ENCODE results near the gene CD180.

The CD180 gene

GRCh38 chr5:67163863-67164595, 32.6 kb downstream of the CD180 start:
- Histone ChIP-seq H3K9me3 (ENCODE audit: control insufficient read depth, low read length) (no peaks in the 10 kb centered on the region), H3K27me3 (ENCODE audit: control insufficient read depth, insufficient read depth, low read length, poor library complexity, severe bottlenecking) (no peaks in the 10 kb centered on the region), H3K27ac (ENCODE audit: insufficient read depth, low read depth, low read length, poor library complexity, severe bottlenecking) (no peak overlapping the region), H3K4me3 (ENCODE audit: insufficient read depth, low read depth, low read length) (no peak overlapping the region), H3K4me1 (ENCODE audit: control insufficient read depth, insufficient read depth, low read length) (no peaks in the 10 kb centered on the region), H3K36me3 (ENCODE audit: control insufficient read depth, insufficient read depth, low read length) (no peaks in the 10 kb centered on the region)
- 92 to 93% methylated on average over 33 of the region's 33 CpGs for whole genome bisulfite sequencing, 2 experiments

DNA sequence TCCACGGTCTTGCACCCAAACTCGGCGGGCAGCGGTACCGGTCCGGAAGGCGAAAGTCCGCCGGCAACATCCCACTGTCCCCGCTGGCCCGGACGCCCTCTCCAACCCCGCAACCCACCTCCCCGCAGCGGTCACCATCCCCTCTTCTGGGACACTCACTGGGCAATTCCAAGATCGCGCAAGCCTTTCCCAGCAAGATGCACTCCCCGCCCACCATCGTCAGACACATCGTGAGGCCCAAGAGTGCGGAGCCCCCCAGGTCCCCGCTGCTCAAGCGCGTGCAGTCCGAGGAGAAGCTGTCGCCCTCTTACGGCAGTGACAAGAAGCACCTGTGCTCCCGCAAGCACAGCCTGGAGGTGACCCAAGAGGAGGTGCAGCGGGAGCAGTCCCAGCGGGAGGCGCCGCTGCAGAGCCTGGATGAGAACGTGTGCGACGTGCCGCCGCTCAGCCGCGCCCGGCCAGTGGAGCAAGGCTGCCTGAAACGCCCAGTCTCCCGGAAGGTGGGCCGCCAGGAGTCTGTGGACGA, 33.3 kb downstream of the CD180 start:
- Histone ChIP-seq H3K9me3 (ENCODE audit: control insufficient read depth, low read length) (no peaks in the 10 kb centered on the region), H3K27me3 (ENCODE audit: control insufficient read depth, insufficient read depth, low read length, poor library complexity, severe bottlenecking) (no peaks in the 10 kb centered on the region), H3K36me3 (ENCODE audit: control insufficient read depth, insufficient read depth, low read length) (no peaks in the 10 kb centered on the region), H3K4me1 (ENCODE audit: control insufficient read depth, insufficient read depth, low read length) (no peaks in the 10 kb centered on the region), H3K27ac (ENCODE audit: insufficient read depth, low read depth, low read length, poor library complexity, severe bottlenecking) (no peak overlapping the region), H3K4me3 (ENCODE audit: insufficient read depth, low read depth, low read length) (no peak overlapping the region)
- 95% methylated on average over 44 of the region's 44 CpGs for WGBS, 2 experiments

- 96 to 97% methylated on average over 5 of the region's 5 CpGs for WGBS, 2 experiments
- Histone ChIP-seq H3K9me3 (ENCODE audit: control insufficient read depth, low read length) (no peaks in the 10 kb centered on the region), H3K27ac (ENCODE audit: insufficient read depth, low read depth, low read length, poor library complexity, severe bottlenecking) (no peak overlapping the region), H3K4me3 (ENCODE audit: insufficient read depth, low read depth, low read length) (no peak overlapping the region), H3K4me1 (ENCODE audit: control insufficient read depth, insufficient read depth, low read length) (no peaks in the 10 kb centered on the region), H3K27me3 (ENCODE audit: control insufficient read depth, insufficient read depth, low read length, poor library complexity, severe bottlenecking) (no peaks in the 10 kb centered on the region), H3K36me3 (ENCODE audit: control insufficient read depth, insufficient read depth, low read length) (no peaks in the 10 kb centered on the region)
Measured at GRCh38 chr5:67161767-67162166, 34.8 kb downstream of the CD180 start.

GRCh38 chr5:67160985-67161384, 35.6 kb downstream of the CD180 start:
- H3K36me3 ChIP-seq (ENCODE audit: control insufficient read depth, insufficient read depth, low read length) = no peaks in the 10 kb centered on the region
- no peak overlapping the region for H3K27ac ChIP-seq (ENCODE audit: insufficient read depth, low read depth, low read length, poor library complexity, severe bottlenecking)
- no peaks in the 10 kb centered on the region for H3K9me3 ChIP-seq (ENCODE audit: control insufficient read depth, low read length)
- H3K4me1 ChIP-seq (ENCODE audit: control insufficient read depth, insufficient read depth, low read length) = no peaks in the 10 kb centered on the region
- no peak overlapping the region for H3K4me3 ChIP-seq (ENCODE audit: insufficient read depth, low read depth, low read length)
- 90 to 97% methylated on average over 3 of the region's 3 CpGs for WGBS, 2 experiments
- H3K27me3 ChIP-seq (ENCODE audit: control insufficient read depth, insufficient read depth, low read length, poor library complexity, severe bottlenecking) = no peaks in the 10 kb centered on the region

DNA sequence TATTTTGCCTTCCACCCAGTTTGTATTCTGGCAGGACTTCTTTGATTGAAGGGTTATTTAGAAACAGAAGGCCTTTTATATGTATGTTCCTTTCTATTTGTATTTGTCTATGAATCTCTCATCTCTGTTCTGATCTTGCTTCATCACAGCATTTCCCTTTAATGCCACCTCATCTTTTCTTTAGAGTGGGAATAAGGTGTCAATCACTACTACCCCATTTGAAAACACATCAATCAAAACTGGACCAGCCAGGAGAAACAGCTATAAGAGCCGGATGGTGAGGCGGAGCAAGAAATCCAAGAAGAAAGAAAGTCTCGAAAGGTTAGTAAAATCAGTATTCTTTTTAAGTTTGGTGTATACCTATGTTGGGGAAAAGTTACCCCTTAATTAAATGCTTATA, 36.3 kb downstream of the CD180 start:
- no peaks in the 10 kb centered on the region for H3K4me1 ChIP-seq (ENCODE audit: control insufficient read depth, insufficient read depth, low read length)
- H3K36me3 ChIP-seq (ENCODE audit: control insufficient read depth, insufficient read depth, low read length) = no peaks in the 10 kb centered on the region
- H3K4me3 ChIP-seq (ENCODE audit: insufficient read depth, low read depth, low read length) = no peak overlapping the region
- 90 to 92% methylated on average over 3 of the region's 3 CpGs for WGBS, 2 experiments
- H3K9me3 ChIP-seq (ENCODE audit: control insufficient read depth, low read length) = no peaks in the 10 kb centered on the region
- no peak overlapping the region for H3K27ac ChIP-seq (ENCODE audit: insufficient read depth, low read depth, low read length, poor library complexity, severe bottlenecking)
- H3K27me3 ChIP-seq (ENCODE audit: control insufficient read depth, insufficient read depth, low read length, poor library complexity, severe bottlenecking) = no peaks in the 10 kb centered on the region

DNA sequence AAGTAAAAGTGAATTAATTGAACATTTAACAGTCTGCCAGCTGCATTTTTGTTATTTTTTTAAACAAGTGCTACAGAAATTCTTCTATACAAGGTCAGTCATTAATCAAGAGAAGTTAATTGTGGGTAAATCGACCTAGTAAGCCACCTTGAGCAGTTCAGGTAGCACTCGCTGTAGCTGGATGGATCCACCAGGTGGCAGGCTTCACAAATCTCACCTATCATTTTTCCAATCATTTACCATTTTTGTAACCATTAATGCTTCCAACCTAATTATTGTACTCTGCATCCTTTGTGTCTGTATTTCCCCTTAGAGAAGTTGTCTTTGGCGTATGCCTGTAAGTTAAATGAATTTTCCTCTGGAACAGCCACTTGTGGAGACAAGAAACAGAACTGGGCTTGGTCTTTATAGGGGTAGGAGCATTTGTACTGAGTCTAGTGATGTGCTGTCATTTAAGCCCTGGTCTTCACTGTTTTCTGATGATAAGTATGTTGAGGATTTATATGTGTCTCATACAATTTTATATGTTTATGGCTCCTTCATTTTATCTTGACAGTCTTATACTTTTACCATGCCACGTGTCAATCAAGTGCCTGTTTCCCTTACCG, 39.5 kb downstream of the CD180 start:
- no peaks in the 10 kb centered on the region for H3K27me3 ChIP-seq (ENCODE audit: control insufficient read depth, insufficient read depth, low read length, poor library complexity, severe bottlenecking)
- H3K36me3 ChIP-seq (ENCODE audit: control insufficient read depth, insufficient read depth, low read length) = no peaks in the 10 kb centered on the region
- no peaks in the 10 kb centered on the region for H3K9me3 ChIP-seq (ENCODE audit: control insufficient read depth, low read length)
- no peak overlapping the region for H3K27ac ChIP-seq (ENCODE audit: insufficient read depth, low read depth, low read length, poor library complexity, severe bottlenecking)
- WGBS, 2 experiments = 69 to 70% methylated on average over 5 of the region's 5 CpGs
- no peak overlapping the region for H3K4me3 ChIP-seq (ENCODE audit: insufficient read depth, low read depth, low read length)
- H3K4me1 ChIP-seq (ENCODE audit: control insufficient read depth, insufficient read depth, low read length) = no peaks in the 10 kb centered on the region

GRCh38 chr5:67154556-67155206, 41.9 kb downstream of the CD180 start:
- no peak overlapping the region for H3K4me3 ChIP-seq (ENCODE audit: insufficient read depth, low read depth, low read length)
- no peaks in the 10 kb centered on the region for H3K27me3 ChIP-seq (ENCODE audit: control insufficient read depth, insufficient read depth, low read length, poor library complexity, severe bottlenecking)
- H3K4me1 ChIP-seq (ENCODE audit: control insufficient read depth, insufficient read depth, low read length) = no peaks in the 10 kb centered on the region
- H3K36me3 ChIP-seq (ENCODE audit: control insufficient read depth, insufficient read depth, low read length) = no peaks in the 10 kb centered on the region
- H3K9me3 ChIP-seq (ENCODE audit: control insufficient read depth, low read length) = no peaks in the 10 kb centered on the region
- no peak overlapping the region for H3K27ac ChIP-seq (ENCODE audit: insufficient read depth, low read depth, low read length, poor library complexity, severe bottlenecking)
- 81 to 88% methylated on average over 5 of the region's 5 CpGs for WGBS, 2 experiments

DNA sequence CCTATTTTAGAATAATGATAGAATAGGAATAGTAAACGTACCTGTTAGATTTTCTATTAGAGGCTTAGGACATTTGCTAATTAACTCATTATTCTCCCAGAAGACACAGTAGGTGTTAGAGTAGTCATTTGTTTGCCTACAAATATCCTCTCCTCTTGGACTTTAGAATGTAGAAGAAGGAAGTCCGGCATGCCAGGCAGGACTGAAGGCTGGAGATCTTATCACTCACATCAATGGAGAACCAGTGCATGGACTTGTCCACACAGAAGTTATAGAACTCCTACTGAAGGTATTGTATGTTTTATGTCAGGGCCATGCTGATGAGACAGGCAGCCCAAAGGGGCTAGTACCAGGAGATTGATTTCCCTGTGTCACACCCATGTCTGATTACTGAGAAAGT, 43.3 kb downstream of the CD180 start:
- H3K9me3 ChIP-seq (ENCODE audit: control insufficient read depth, low read length) = no peaks in the 10 kb centered on the region
- H3K4me3 ChIP-seq (ENCODE audit: insufficient read depth, low read depth, low read length) = no peak overlapping the region
- H3K36me3 ChIP-seq (ENCODE audit: control insufficient read depth, insufficient read depth, low read length) = no peaks in the 10 kb centered on the region
- H3K27ac ChIP-seq (ENCODE audit: insufficient read depth, low read depth, low read length, poor library complexity, severe bottlenecking) = no peak overlapping the region
- H3K27me3 ChIP-seq (ENCODE audit: control insufficient read depth, insufficient read depth, low read length, poor library complexity, severe bottlenecking) = no peaks in the 10 kb centered on the region
- WGBS, 2 experiments = 90% methylated on average over 1 of the region's 2 CpGs; no CpG with 5 or more reads in 1 of the 2 experiments
- no peaks in the 10 kb centered on the region for H3K4me1 ChIP-seq (ENCODE audit: control insufficient read depth, insufficient read depth, low read length)

DNA sequence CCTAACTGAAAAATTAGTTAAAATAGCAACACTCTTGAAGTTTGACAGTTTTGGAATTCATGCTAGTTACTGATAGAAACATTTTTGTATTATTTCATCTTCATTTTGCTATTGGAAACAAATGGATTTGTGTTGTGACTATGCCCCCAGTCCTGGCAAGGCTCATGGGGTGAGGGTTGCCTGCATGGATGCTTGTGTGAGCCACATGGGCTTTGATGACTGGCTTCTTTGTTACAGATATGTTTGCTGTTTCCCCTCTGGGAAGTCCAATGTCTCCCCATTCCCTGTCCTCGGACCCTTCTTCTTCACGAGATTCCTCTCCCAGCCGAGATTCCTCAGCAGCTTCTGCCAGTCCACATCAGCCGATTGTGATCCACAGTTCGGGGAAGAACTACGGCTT, 44.2 kb downstream of the CD180 start:
- Histone ChIP-seq H3K9me3 (ENCODE audit: control insufficient read depth, low read length) (no peaks in the 10 kb centered on the region), H3K4me1 (ENCODE audit: control insufficient read depth, insufficient read depth, low read length) (no peaks in the 10 kb centered on the region), H3K27me3 (ENCODE audit: control insufficient read depth, insufficient read depth, low read length, poor library complexity, severe bottlenecking) (no peaks in the 10 kb centered on the region), H3K27ac (ENCODE audit: insufficient read depth, low read depth, low read length, poor library complexity, severe bottlenecking) (no peak overlapping the region), H3K36me3 (ENCODE audit: control insufficient read depth, insufficient read depth, low read length) (no peaks in the 10 kb centered on the region), H3K4me3 (ENCODE audit: insufficient read depth, low read depth, low read length) (no peak overlapping the region)
- WGBS, 2 experiments = 94 to 96% methylated on average over 6 of the region's 6 CpGs

DNA sequence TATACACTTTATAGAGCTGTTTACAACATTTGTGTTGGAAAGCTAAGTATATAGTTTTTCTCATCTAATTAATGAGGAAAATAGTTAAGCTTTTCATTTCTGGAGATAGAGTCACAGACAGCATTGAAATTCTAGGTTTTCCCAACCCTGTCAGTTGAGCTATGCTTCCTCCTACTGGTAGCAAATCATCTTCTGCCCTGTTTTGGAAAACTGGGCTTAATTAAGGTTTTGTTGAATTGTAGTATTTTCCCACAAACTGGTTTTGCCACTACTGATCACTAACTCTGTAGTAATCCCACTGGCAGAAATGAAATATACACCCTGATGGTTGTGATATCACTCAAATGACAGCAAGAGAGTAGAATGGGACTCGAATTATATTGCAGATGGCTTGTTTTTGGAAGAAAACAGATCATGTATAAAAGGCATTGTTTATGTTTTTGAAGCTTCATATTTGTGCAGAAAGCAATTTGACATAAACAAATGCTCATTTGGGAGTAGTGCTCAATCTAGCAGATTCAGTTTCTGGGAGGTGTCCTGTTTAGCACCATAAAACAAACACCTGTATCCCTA, 46.6 kb downstream of the CD180 start:
- no peak overlapping the region for H3K27ac ChIP-seq (ENCODE audit: insufficient read depth, low read depth, low read length, poor library complexity, severe bottlenecking)
- 89 to 91% methylated on average over 1 of the region's 1 CpG for WGBS, 2 experiments
- H3K27me3 ChIP-seq (ENCODE audit: control insufficient read depth, insufficient read depth, low read length, poor library complexity, severe bottlenecking) = no peaks in the 10 kb centered on the region
- no peaks in the 10 kb centered on the region for H3K9me3 ChIP-seq (ENCODE audit: control insufficient read depth, low read length)
- H3K4me1 ChIP-seq (ENCODE audit: control insufficient read depth, insufficient read depth, low read length) = no peaks in the 10 kb centered on the region
- no peak overlapping the region for H3K4me3 ChIP-seq (ENCODE audit: insufficient read depth, low read depth, low read length)
- H3K36me3 ChIP-seq (ENCODE audit: control insufficient read depth, insufficient read depth, low read length) = no peaks in the 10 kb centered on the region

Measured in ectodermal cell (in vitro differentiated cells).